ENCODE measurements around the gene ADGRV1. TPM values are rescaled to one million over a fixed set of nuclear protein-coding genes. Genes with fewer than 3 reads are reported as not detected.

ADGRV1 gene
- total RNA-seq, 4 donors from 2014 or later = not detected

DNA sequence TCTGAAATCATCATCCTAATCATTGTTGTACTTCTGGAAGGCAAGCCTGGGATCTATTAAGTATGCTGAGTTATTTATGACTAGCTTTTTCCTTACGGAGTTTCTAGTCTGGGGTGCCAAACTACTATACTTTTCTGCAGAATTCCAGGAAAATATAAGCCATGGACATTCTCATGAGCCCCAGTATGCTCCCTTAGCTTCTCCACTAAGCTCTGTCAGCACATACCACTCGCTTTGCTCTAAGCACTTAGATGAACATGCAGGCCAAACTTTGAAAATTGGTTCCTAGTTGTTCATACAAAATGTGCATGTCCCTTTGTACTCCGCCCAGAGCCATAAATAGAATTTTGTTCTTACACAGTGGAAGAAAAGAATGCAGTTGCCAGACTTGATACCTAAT, 539.9 kb downstream of the ADGRV1 start:
- TF ChIP-seq, protein P1, sequence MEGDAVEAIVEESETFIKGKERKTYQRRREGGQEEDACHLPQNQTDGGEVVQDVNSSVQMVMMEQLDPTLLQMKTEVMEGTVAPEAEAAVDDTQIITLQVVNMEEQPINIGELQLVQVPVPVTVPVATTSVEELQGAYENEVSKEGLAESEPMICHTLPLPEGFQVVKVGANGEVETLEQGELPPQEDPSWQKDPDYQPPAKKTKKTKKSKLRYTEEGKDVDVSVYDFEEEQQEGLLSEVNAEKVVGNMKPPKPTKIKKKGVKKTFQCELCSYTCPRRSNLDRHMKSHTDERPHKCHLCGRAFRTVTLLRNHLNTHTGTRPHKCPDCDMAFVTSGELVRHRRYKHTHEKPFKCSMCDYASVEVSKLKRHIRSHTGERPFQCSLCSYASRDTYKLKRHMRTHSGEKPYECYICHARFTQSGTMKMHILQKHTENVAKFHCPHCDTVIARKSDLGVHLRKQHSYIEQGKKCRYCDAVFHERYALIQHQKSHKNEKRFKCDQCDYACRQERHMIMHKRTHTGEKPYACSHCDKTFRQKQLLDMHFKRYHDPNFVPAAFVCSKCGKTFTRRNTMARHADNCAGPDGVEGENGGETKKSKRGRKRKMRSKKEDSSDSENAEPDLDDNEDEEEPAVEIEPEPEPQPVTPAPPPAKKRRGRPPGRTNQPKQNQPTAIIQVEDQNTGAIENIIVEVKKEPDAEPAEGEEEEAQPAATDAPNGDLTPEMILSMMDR (IDR thresholded peaks at IDR 0.05; ENCODE audit: low read depth) = no peak

- TF ChIP-seq, protein P1 (IDR thresholded peaks at IDR 0.05; ENCODE audit: low read depth) = no peak
These were observed 543.2 kb downstream of the ADGRV1 start for GRCh38 chr5:91101600-91102379.

- TF ChIP-seq, protein P1 (IDR thresholded peaks at IDR 0.05; ENCODE audit: low read depth) = no peak
These were observed 544.9 kb downstream of the ADGRV1 start for GRCh38 chr5:91103353-91104061.

DNA sequence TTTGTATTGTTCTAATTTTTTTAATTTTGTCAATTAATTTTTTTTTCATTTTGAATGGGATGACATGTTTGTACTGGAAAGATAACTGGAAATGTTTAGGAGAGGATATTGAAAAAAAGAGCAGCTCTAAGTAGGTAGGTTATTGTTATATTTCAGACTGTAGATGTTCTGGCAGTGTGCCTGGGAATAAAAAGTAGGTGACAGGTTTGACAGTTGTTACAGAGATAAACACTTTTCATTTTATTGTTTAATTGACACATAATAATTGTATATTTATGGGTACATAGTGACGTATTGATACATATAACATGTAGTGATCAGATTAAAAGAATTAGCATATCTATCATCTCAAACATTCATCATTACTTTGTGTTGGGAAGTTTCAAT, 545.5 kb downstream of the ADGRV1 start:
- TF ChIP-seq, protein P1 (IDR thresholded peaks at IDR 0.05; ENCODE audit: low read depth) = no peak

DNA sequence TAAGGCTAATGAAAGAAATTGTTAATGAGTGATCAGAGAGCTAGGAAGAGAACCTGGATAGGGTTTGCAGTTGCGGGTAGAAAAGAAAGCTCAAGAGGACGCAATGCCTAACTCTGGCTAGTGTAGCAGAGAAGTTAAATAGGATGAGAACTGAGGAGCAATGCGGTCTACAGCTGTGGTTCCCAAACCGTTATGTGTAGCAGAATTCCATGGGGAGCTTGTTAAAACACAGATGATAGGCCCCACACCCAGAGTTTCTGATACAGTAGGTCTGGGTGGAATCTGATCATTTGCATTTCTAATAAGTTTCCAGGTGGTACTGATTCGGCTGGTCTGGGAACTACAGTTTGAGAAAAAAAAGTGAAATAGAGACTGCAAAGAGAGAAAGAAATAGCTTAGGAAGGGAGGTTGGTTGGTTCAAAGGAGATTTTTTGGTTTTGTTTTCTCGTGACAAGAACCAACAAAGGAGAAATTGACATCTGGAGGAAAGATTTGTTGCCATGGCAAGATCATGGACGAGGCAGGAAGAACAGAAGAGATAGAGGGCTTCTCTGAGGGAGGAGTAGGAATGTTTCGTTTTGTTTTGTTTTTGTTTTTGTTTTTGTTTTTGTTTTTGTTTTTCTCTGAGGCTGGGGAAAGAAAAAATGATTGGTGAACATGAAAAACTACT, 548.4 kb downstream of the ADGRV1 start:
- TF ChIP-seq, protein P1 (IDR thresholded peaks at IDR 0.05; ENCODE audit: low read depth) = no peak

DNA sequence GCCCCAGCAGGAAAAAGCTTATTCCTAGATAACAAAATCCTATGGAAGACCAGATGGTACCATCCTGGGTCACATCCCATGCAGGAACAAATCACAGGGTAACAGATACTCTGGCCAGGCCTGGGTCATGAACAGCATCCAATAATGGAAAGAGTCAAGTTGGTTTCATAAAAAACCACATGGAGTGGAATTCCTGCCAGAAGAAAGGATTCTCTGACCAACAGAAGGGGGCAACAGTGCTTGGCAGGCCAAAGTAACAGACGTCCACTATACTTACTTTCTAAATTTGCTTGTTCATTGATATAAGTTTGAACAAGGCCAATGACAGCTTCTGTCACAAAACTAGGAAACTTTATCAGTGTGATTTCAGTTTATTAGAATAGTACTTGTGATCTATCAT, 551.0 kb downstream of the ADGRV1 start:
- TF ChIP-seq, protein P1 (IDR thresholded peaks at IDR 0.05; ENCODE audit: low read depth) = no peak

DNA sequence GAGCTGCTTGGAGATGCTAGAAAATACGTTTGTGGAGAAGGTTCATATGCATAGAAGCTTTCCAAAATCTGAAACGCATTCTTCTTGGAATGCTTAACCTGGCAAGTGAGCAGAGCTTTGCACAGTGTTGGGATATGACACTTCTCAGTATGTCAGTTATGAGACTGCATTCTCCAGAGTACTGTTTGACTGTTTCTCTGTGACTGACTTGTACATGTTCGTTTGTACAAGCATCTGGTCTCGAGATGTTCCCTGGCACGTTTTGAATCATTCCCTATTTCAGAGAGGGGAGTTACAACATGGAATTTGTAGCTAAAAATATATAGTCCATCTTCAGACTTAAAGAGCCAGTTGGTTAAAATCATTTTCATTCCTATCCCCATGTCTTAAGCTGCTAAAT, 552.1 kb downstream of the ADGRV1 start:
- TF ChIP-seq, protein P1 (IDR thresholded peaks at IDR 0.05; ENCODE audit: low read depth) = no peak
